T-cell (primary cell): ENCODE results near the gene MEP1B. TPM values are rescaled to one million over a fixed set of nuclear protein-coding genes. Genes with fewer than 3 reads are reported as not detected.
"Not testable (repeated sequence)": the region's sequence is repeated elsewhere in the genome, so short reads cannot be mapped to it uniquely, and the experiment has no call there.

Source experiments
- ATAC-seq, 4 experiments: fragments of 200-7000 bp in 3 of 4; fragments of 150-1000 bp in 1 of 4; cut with Tn5 transposase; replicated peaks in 1 of 4; 1 replicate in 3 of 4; 2 replicates in 1 of 4; pipeline ENCODE4 v1.10.0; 2021; ENCODE audit warnings: moderate library complexity in 3 of 4, mild to moderate bottlenecking in 2 of 4, moderate number of reproducible peaks in 1 of 4
- CTCF ChIA-PET, 2 donors: fragments of 300-600 bp; sonication (Branson Sonifier 250); formaldehyde crosslinking; loops; one replicate each; lab custom pipeline; 2022; ENCODE audit warnings: antibody characterized with exemption in 2 of 2; lab: Charles Lee
- POLR2A ChIA-PET, 2 donors: fragments of 300-600 bp; sonication (Branson Sonifier 250); formaldehyde crosslinking; loops; one replicate each; lab custom pipeline; 2022; ENCODE audit warnings: antibody characterized with exemption in 2 of 2; lab: Charles Lee
- DNase-seq, 35 experiments: peaks; one replicate each; pipeline versions ENCODE4 v3.0.0 to v3.0.0-alpha.2; 2013 to 2023
- H3K27ac ChIP-seq: one replicate; pipeline ENCODE4 v1.5.1; 2013; ENCODE audit warnings: low read length
- H3K27me3 ChIP-seq, 2 experiments: replicated peaks in 1 of 2; 1 replicate in 1 of 2; 2 replicates in 1 of 2; pipeline versions ENCODE4 v1.6.1 to v1.7.0; 2013; ENCODE audit warnings: low read length in 1 of 2, mixed read lengths in 1 of 2; ENCODE audit not compliant: control insufficient read depth in 2 of 2, insufficient read depth in 2 of 2; ENCODE audit errors: extremely low read depth in 1 of 2
- H3K36me3 ChIP-seq, 2 donors: 1 replicate in 1 of 2; 2 replicates in 1 of 2; pipeline versions ENCODE4 v1.6.1 to v1.7.0; 2013; ENCODE audit warnings: low read length in 1 of 2; ENCODE audit not compliant: control insufficient read depth in 2 of 2, insufficient read depth in 1 of 2; ENCODE audit errors: extremely low read depth in 1 of 2
- H3K4me1 ChIP-seq, 2 experiments: 1 replicate in 1 of 2; 2 replicates in 1 of 2; pipeline versions ENCODE4 v1.6.1 to v1.7.0; 2013; ENCODE audit warnings: low read length in 2 of 2, mixed read lengths in 1 of 2; ENCODE audit not compliant: insufficient read depth in 2 of 2, control insufficient read depth in 1 of 2; ENCODE audit errors: extremely low read depth in 1 of 2
- H3K4me3 ChIP-seq, 2 donors: 1 replicate in 1 of 2; 2 replicates in 1 of 2; pipeline versions ENCODE4 v1.5.1 to v1.7.0; 2013; ENCODE audit warnings: mild to moderate bottlenecking in 2 of 2, low read length in 1 of 2, moderate library complexity in 1 of 2; ENCODE audit not compliant: control insufficient read depth in 1 of 2; ENCODE audit errors: extremely low read depth in 1 of 2
- H3K9me3 ChIP-seq: 2 replicates; pipeline ENCODE4 v1.7.0; 2013
- H3K27ac Mint-ChIP-seq, 2 donors: one replicate each; pipeline ENCODE4 v1.8.0; 2020 to 2021; ENCODE audit warnings: mild to moderate bottlenecking in 2 of 2, mixed read lengths in 2 of 2
- H3K27me3 Mint-ChIP-seq, 2 donors: one replicate each; pipeline ENCODE4 v1.8.0; 2021 to 2022; ENCODE audit warnings: mixed read lengths in 2 of 2
- H3K36me3 Mint-ChIP-seq: one replicate; pipeline ENCODE4 v1.8.0; 2021; ENCODE audit warnings: mixed read lengths
- H3K4me1 Mint-ChIP-seq, 3 donors: one replicate each; pipeline ENCODE4 v1.8.0; 2020 to 2022; ENCODE audit warnings: mixed read lengths in 3 of 3, mild to moderate bottlenecking in 1 of 3
- H3K4me3 Mint-ChIP-seq, 3 donors: one replicate each; pipeline ENCODE4 v1.8.0; 2020 to 2022; ENCODE audit warnings: mild to moderate bottlenecking in 3 of 3, mixed read lengths in 3 of 3, moderate library complexity in 3 of 3
- H3K9me3 Mint-ChIP-seq, 3 donors: one replicate each; pipeline ENCODE4 v1.8.0; 2020 to 2022; ENCODE audit warnings: mixed read lengths in 3 of 3
- WGBS: methylation state at CpG from one replicate; pipeline ENCODE4 v1.1.5; 2013; ENCODE audit warnings: missing lambda C conversion rate; ENCODE audit not compliant: insufficient coverage; 5-methylcytosine and 5-hydroxymethylcytosine counted together
- total RNA-seq, 35 experiments: library from RNA in 6 of 35; stranded (reverse) in 6 of 35; fragments of 120-200 nt in 1 of 35; gene quantifications; one replicate each; pipeline versions ENCODE4 v1.2.1 to v1.2.4 and lab custom pipeline; 2013 to 2026

The MEP1B gene
- total RNA-seq, 5 donors from 2014 or later (not counting 1 experiment from before 2014, with no cell fraction given): 0.18 TPM; not detected in 4

GRCh38 chr18:32216390-32216789, 26.6 kb downstream of the MEP1B start:
- no peaks in the 10 kb centered on the region for H3K36me3 Mint-ChIP-seq
- H3K4me1 ChIP-seq: no peaks in the 10 kb centered on the region
- ATAC-seq (no peak), DNase-seq (no peak)
- H3K9me3 Mint-ChIP-seq: no peaks in the 10 kb centered on the region
- H3K27ac ChIP-seq: no peak overlapping the region
- H3K27me3 ChIP-seq: no peaks in the 10 kb centered on the region
- ChIA-PET POLR2A (no interaction called here), CTCF (no interaction called here)
- no peaks in the 10 kb centered on the region for H3K9me3 ChIP-seq
- H3K36me3 ChIP-seq: no peaks in the 10 kb centered on the region
- no peak overlapping the region for H3K27ac Mint-ChIP-seq
- H3K4me3 Mint-ChIP-seq: no peak overlapping the region
- peaks cover 0 to 8% of the 10 kb centered on the region in 2 donors for H3K27me3 Mint-ChIP-seq
- 67% methylated on average over 1 of the region's 2 CpGs for WGBS
- H3K4me1 Mint-ChIP-seq: no peaks in the 10 kb centered on the region
- no peak overlapping the region for H3K4me3 ChIP-seq

- H3K27ac Mint-ChIP-seq: no peak overlapping the region
- peaks cover 0 to 6% of the 10 kb centered on the region in 2 donors for H3K27me3 Mint-ChIP-seq
- H3K36me3 ChIP-seq: no peaks in the 10 kb centered on the region
- H3K4me1 Mint-ChIP-seq: no peaks in the 10 kb centered on the region
- H3K9me3 ChIP-seq: no peaks in the 10 kb centered on the region
- no peak overlapping the region for H3K27ac ChIP-seq
- 78% methylated on average over 2 of the region's 3 CpGs for WGBS
- ATAC-seq (no peak), DNase-seq (no peak)
- ChIA-PET CTCF (interaction anchor here in 1 of 2 donors (0.9 to 1.1 kb wide), 2 partner anchors 15 to 22 kb away, joined by 3 to 4 read pairs; no protein-coding TSS in a partner anchor), POLR2A (no interaction called here)
- H3K4me3 ChIP-seq: no peak overlapping the region
- no peaks in the 10 kb centered on the region for H3K4me1 ChIP-seq
- no peaks in the 10 kb centered on the region for H3K9me3 Mint-ChIP-seq
- no peaks in the 10 kb centered on the region for H3K36me3 Mint-ChIP-seq
- H3K4me3 Mint-ChIP-seq: no peak overlapping the region
- peaks cover 0 to under 1% of the 10 kb centered on the region in 2 experiments for H3K27me3 ChIP-seq
These were observed 29.7 kb downstream of the MEP1B start for GRCh38 chr18:32219431-32220018.

GRCh38 chr18:32233348-32233747, 43.5 kb downstream of the MEP1B start:
- CTCF ChIA-PET, H3K4me1 ChIP-seq, H3K27me3 ChIP-seq, DNase-seq, H3K36me3 ChIP-seq, H3K27ac Mint-ChIP-seq, ATAC-seq, H3K4me3 ChIP-seq, H3K36me3 Mint-ChIP-seq, H3K4me1 Mint-ChIP-seq, H3K9me3 Mint-ChIP-seq, H3K4me3 Mint-ChIP-seq, H3K27ac ChIP-seq, POLR2A ChIA-PET, H3K9me3 ChIP-seq: not testable (repeated sequence)
- whole genome bisulfite sequencing: 89% methylated on average over 11 of the region's 15 CpGs
- H3K27me3 Mint-ChIP-seq: peaks cover 14 to 16% of the 10 kb centered on the region in 2 donors

- Histone ChIP-seq H3K36me3 (no peaks in the 10 kb centered on the region), H3K27me3 (peaks cover 0 to 9% of the 10 kb centered on the region in 2 experiments), H3K9me3 (no peaks in the 10 kb centered on the region), H3K4me3 (no peak overlapping the region), H3K27ac (no peak overlapping the region), H3K4me1 (no peaks in the 10 kb centered on the region)
- H3K36me3 Mint-ChIP-seq: no peaks in the 10 kb centered on the region
- ATAC-seq (no peak), DNase-seq (no peak)
- no CpG with 5 or more reads among the region's 3 CpGs for WGBS
- H3K27me3 Mint-ChIP-seq: peaks cover 18 to 20% of the 10 kb centered on the region in 2 donors
- ChIA-PET POLR2A (no interaction called here), CTCF (no interaction called here)
- H3K9me3 Mint-ChIP-seq: peaks cover 0 to 4% (median 4%) of the 10 kb centered on the region in 3 donors
- no peak overlapping the region for H3K4me3 Mint-ChIP-seq
- H3K27ac Mint-ChIP-seq: no peak overlapping the region
- H3K4me1 Mint-ChIP-seq: no peaks in the 10 kb centered on the region
These were observed 47.2 kb downstream of the MEP1B start for GRCh38 chr18:32237049-32237448.

GRCh38 chr18:32238635-32239268, 48.9 kb downstream of the MEP1B start:
- H3K9me3 Mint-ChIP-seq: peaks cover 0 to 3% (median 3%) of the 10 kb centered on the region in 3 donors

GRCh38 chr18:32242395-32242794, 52.6 kb downstream of the MEP1B start:
- H3K4me3 Mint-ChIP-seq: no peak overlapping the region
- H3K27ac Mint-ChIP-seq: no peak overlapping the region
- CTCF ChIA-PET: no interaction called here
- POLR2A ChIA-PET: no interaction called here
- H3K9me3 Mint-ChIP-seq: no peaks in the 10 kb centered on the region
- Histone ChIP-seq H3K36me3 (no peaks in the 10 kb centered on the region), H3K4me1 (no peaks in the 10 kb centered on the region), H3K27ac (no peak overlapping the region), H3K4me3 (no peak overlapping the region), H3K27me3 (peaks cover 0 to 15% of the 10 kb centered on the region in 2 experiments), H3K9me3 (no peaks in the 10 kb centered on the region)
- no CpG with 5 or more reads among the region's 2 CpGs for WGBS
- H3K27me3 Mint-ChIP-seq: peaks cover 13 to 19% of the 10 kb centered on the region in 2 donors
- no peaks in the 10 kb centered on the region for H3K4me1 Mint-ChIP-seq
- ATAC-seq (no peak), DNase-seq (no peak)
- no peaks in the 10 kb centered on the region for H3K36me3 Mint-ChIP-seq

More at GRCh38 chr18:32238635-32239268, 48.9 kb downstream of the MEP1B start:
- Mint-ChIP-seq H3K4me1 (no peaks in the 10 kb centered on the region), H3K27ac (no peak overlapping the region), H3K27me3 (peaks cover 16 to 19% of the 10 kb centered on the region in 2 donors), H3K4me3 (no peak overlapping the region), H3K36me3 (no peaks in the 10 kb centered on the region)
- no peak overlapping the region for H3K4me3 ChIP-seq
- peaks cover 0 to 12% of the 10 kb centered on the region in 2 experiments for H3K27me3 ChIP-seq
- no peaks in the 10 kb centered on the region for H3K36me3 ChIP-seq
- 89% methylated on average over 3 of the region's 5 CpGs for WGBS
- POLR2A ChIA-PET: no interaction called here
- no peak overlapping the region for H3K27ac ChIP-seq
- no peaks in the 10 kb centered on the region for H3K4me1 ChIP-seq
- CTCF ChIA-PET: interaction anchor here in 1 of 2 donors (0.5 kb wide), 1 partner anchor 29 kb away, joined by 6 read pairs; no protein-coding TSS in a partner anchor
- ATAC-seq (no peak), DNase-seq (no peak)
- no peaks in the 10 kb centered on the region for H3K9me3 ChIP-seq
